ENCODE results near the gene DEPDC5. TPM values are rescaled to one million over a fixed set of nuclear protein-coding genes. Genes with fewer than 3 reads are reported as not detected.

Gene DEPDC5
- total and polyA plus RNA-seq, 2 experiments from 2014 or later = 6.3 to 7.6 TPM

- Histone ChIP-seq H3K79me2 (ENCODE audit: insufficient read depth) (peaks cover 100% of the 10 kb centered on the region), H3K27ac (no peak overlapping the region), H3K4me2 (ENCODE audit: unreplicated experiment) (no peak overlapping the region), H3K4me1 (ENCODE audit: insufficient read depth) (peaks cover 8% of the 10 kb centered on the region), H3K27me3 (replicated peaks; ENCODE audit: insufficient read depth) (no peaks in the 10 kb centered on the region), H3F3A (ENCODE audit: insufficient read depth) (peaks cover 12% of the 10 kb centered on the region; the same call in 1 of the 2 replicates), H3K4me3 (no peak overlapping the region), H3K9me2 (ENCODE audit: insufficient read depth) (no peaks in the 10 kb centered on the region), H3K36me3 (ENCODE audit: low read depth) (peaks cover 18% of the 10 kb centered on the region; the same call in 1 of the 2 replicates), H4K20me1 (ENCODE audit: insufficient read depth) (no peaks in the 10 kb centered on the region), H3K9me3 (ENCODE audit: low read depth) (no peaks in the 10 kb centered on the region), H3K9ac (no peak overlapping the region), H2AFZ (no peak overlapping the region)
- peak; percentile 6 for DNase-seq
- 90 to 91% methylated on average over 3 of the region's 3 CpGs for WGBS, 2 experiments (ENCODE audit: low coverage in 1 of 2, low lambda C conversion rate in 2 of 2, missing lambda C conversion rate in 2 of 2)
- in situ Hi-C loops (cut with MboI) = no loop called here
- no peak for TF ChIP-seq EZH2phosphoT487 (IDR thresholded peaks at IDR 0.05; ENCODE audit: insufficient read depth, low read depth)
- no peak for TF ChIP-seq EZH2 (IDR thresholded peaks at IDR 0.05; ENCODE audit: insufficient read depth, poor library complexity, severe bottlenecking)
Measured at GRCh38 chr22:31742115-31742514, 11.7 kb upstream of the DEPDC5 start.

GRCh38 chr22:31742682-31743081, 11.1 kb upstream of the DEPDC5 start:
- WGBS, 2 experiments (ENCODE audit: low coverage in 1 of 2, low lambda C conversion rate in 2 of 2, missing lambda C conversion rate in 2 of 2) = 97 to 100% methylated on average over 2 of the region's 2 CpGs
- Histone ChIP-seq H4K20me1 (ENCODE audit: insufficient read depth) (no peaks in the 10 kb centered on the region), H3K9ac (no peak overlapping the region), H3K36me3 (ENCODE audit: low read depth) (peaks cover 18% of the 10 kb centered on the region; the same call in 1 of the 2 replicates), H3K4me1 (ENCODE audit: insufficient read depth) (peaks cover 11% of the 10 kb centered on the region), H2AFZ (no peak overlapping the region), H3F3A (ENCODE audit: insufficient read depth) (peaks cover 12% of the 10 kb centered on the region; the same call in 1 of the 2 replicates), H3K4me2 (ENCODE audit: unreplicated experiment) (no peak overlapping the region), H3K9me3 (ENCODE audit: low read depth) (no peaks in the 10 kb centered on the region), H3K4me3 (no peak overlapping the region), H3K27me3 (replicated peaks; ENCODE audit: insufficient read depth) (no peaks in the 10 kb centered on the region), H3K79me2 (ENCODE audit: insufficient read depth) (peaks cover 100% of the 10 kb centered on the region), H3K27ac (no peak overlapping the region), H3K9me2 (ENCODE audit: insufficient read depth) (no peaks in the 10 kb centered on the region)
- DNase-seq = no peak
- TF ChIP-seq EZH2phosphoT487 (IDR thresholded peaks at IDR 0.05; ENCODE audit: insufficient read depth, low read depth) (no peak), EZH2 (IDR thresholded peaks at IDR 0.05; ENCODE audit: insufficient read depth, poor library complexity, severe bottlenecking) (no peak)
- in situ Hi-C loops (cut with MboI) = no loop called here

GRCh38 chr22:31743871-31744270, 9.9 kb upstream of the DEPDC5 start:
- Histone ChIP-seq H4K20me1 (ENCODE audit: insufficient read depth) (no peaks in the 10 kb centered on the region), H3K36me3 (ENCODE audit: low read depth) (peaks cover 18% of the 10 kb centered on the region; the same call in 1 of the 2 replicates), H3K9ac (no peak overlapping the region), H3K4me1 (ENCODE audit: insufficient read depth) (peaks cover 21% of the 10 kb centered on the region), H3K4me3 (no peak overlapping the region), H3F3A (ENCODE audit: insufficient read depth) (peaks cover 12% of the 10 kb centered on the region; the same call in 1 of the 2 replicates), H3K9me2 (ENCODE audit: insufficient read depth) (no peaks in the 10 kb centered on the region), H3K27me3 (replicated peaks; ENCODE audit: insufficient read depth) (no peaks in the 10 kb centered on the region), H3K9me3 (ENCODE audit: low read depth) (no peaks in the 10 kb centered on the region), H3K27ac (no peak overlapping the region), H3K4me2 (ENCODE audit: unreplicated experiment) (no peak overlapping the region), H3K79me2 (ENCODE audit: insufficient read depth) (peaks cover 100% of the 10 kb centered on the region), H2AFZ (no peak overlapping the region)
- no peak for TF ChIP-seq EZH2 (IDR thresholded peaks at IDR 0.05; ENCODE audit: insufficient read depth, poor library complexity, severe bottlenecking)
- no peak for TF ChIP-seq EZH2phosphoT487 (IDR thresholded peaks at IDR 0.05; ENCODE audit: insufficient read depth, low read depth)
- DNase-seq = no peak
- 96 to 99% methylated on average over 7 of the region's 7 CpGs for WGBS, 2 experiments (ENCODE audit: low coverage in 1 of 2, low lambda C conversion rate in 2 of 2, missing lambda C conversion rate in 2 of 2)
- in situ Hi-C loops (cut with MboI) = no loop called here

GRCh38 chr22:31747441-31747840, 6.4 kb upstream of the DEPDC5 start:
- peaks cover 7% of the 10 kb centered on the region; the same call in 1 of the 2 replicates for H3F3A ChIP-seq (ENCODE audit: insufficient read depth)
- no peak for TF ChIP-seq EZH2 (IDR thresholded peaks at IDR 0.05; ENCODE audit: insufficient read depth, poor library complexity, severe bottlenecking)
- TF ChIP-seq EZH2phosphoT487 (IDR thresholded peaks at IDR 0.05; ENCODE audit: insufficient read depth, low read depth) = no peak
- H3K9ac ChIP-seq = peak overlapping the region; percentile 97
- H3K27me3 ChIP-seq (replicated peaks; ENCODE audit: insufficient read depth) = no peaks in the 10 kb centered on the region
- peaks cover 9% of the 10 kb centered on the region; the same call in 1 of the 2 replicates for H3K36me3 ChIP-seq (ENCODE audit: low read depth)
- peak overlapping the region; percentile 97; the same call in 1 of the 2 replicates for H3K4me3 ChIP-seq
- DNase-seq = no peak
- in situ Hi-C loops (cut with MboI) = no loop called here
- H4K20me1 ChIP-seq (ENCODE audit: insufficient read depth) = no peaks in the 10 kb centered on the region
- peak overlapping the region; percentile 95 for H3K4me2 ChIP-seq (ENCODE audit: unreplicated experiment)
- no peaks in the 10 kb centered on the region for H3K9me2 ChIP-seq (ENCODE audit: insufficient read depth)
- H2AFZ ChIP-seq = no peak overlapping the region
- WGBS, 2 experiments (ENCODE audit: low coverage in 1 of 2, low lambda C conversion rate in 2 of 2, missing lambda C conversion rate in 2 of 2) = 57 to 64% methylated on average over 4 of the region's 4 CpGs
- H3K4me1 ChIP-seq (ENCODE audit: insufficient read depth) = peaks cover 25% of the 10 kb centered on the region
- H3K9me3 ChIP-seq (ENCODE audit: low read depth) = no peaks in the 10 kb centered on the region
- H3K27ac ChIP-seq = no peak overlapping the region
- H3K79me2 ChIP-seq (ENCODE audit: insufficient read depth) = peaks cover 75% of the 10 kb centered on the region

Data from GM23248 (cell line).